ENCODE data around the gene STXBP5. TPM values are rescaled to one million over a fixed set of nuclear protein-coding genes. Genes with fewer than 3 reads are reported as not detected.

The STXBP5 gene
- polyA plus RNA-seq, 1 of the 3 experiments (the other 2 are of a cell fraction), result 9.9 TPM

GRCh38 chr6:147161253-147161973 lies 42.8 kb upstream of the STXBP5 start:
- H3K27me3 ChIP-seq (ENCODE audit: insufficient read depth), result no peaks in the 10 kb centered on the region
- H2AFZ ChIP-seq (ENCODE audit: low read depth), result no peak overlapping the region
- WGBS (ENCODE audit: low lambda C conversion rate), result 93% methylated on average over 4 of the region's 4 CpGs
- no peaks in the 10 kb centered on the region for H4K20me1 ChIP-seq (ENCODE audit: insufficient read depth)
- H3K36me3 ChIP-seq (replicated peaks in 1 of 2; ENCODE audit: control insufficient read depth in 1 of 2, insufficient read depth in 2 of 2, low read length in 1 of 2), result no peaks in the 10 kb centered on the region
- no peak overlapping the region for H3K9ac ChIP-seq
- H3K4me3 ChIP-seq (ENCODE audit: low read depth in 2 of 2, low read length in 1 of 2), result no peak overlapping the region
- no peak for DNase-seq
- peaks cover 0 to 1% of the 10 kb centered on the region in 2 experiments; a peak in 2 of 4 replicates for H3K4me1 ChIP-seq (ENCODE audit: control insufficient read depth in 1 of 2, insufficient read depth in 2 of 2, low read depth in 1 of 2, low read length in 1 of 2)
- TF ChIP-seq TEAD4 (IDR thresholded peaks at IDR 0.05; ENCODE audit: borderline replicate concordance, insufficient read depth) (no peak), RXRA (IDR thresholded peaks at IDR 0.05; ENCODE audit: borderline replicate concordance, low read depth) (no peak), ZBTB33 (IDR thresholded peaks at IDR 0.05; ENCODE audit: borderline replicate concordance, low read depth) (no peak), EP300 (IDR thresholded peaks at IDR 0.05; ENCODE audit: borderline replicate concordance in 1 of 2, low read depth in 1 of 2, low read length in 1 of 2) (no peak), ELF1 (IDR thresholded peaks at IDR 0.05) (no peak), CHD2 (IDR thresholded peaks at IDR 0.05; ENCODE audit: low read length, partially characterized antibody) (no peak), USF2 (IDR thresholded peaks at IDR 0.05; ENCODE audit: borderline replicate concordance, low read depth, low read length) (no peak), FOSL2 (IDR thresholded peaks at IDR 0.05; ENCODE audit: borderline replicate concordance, low read depth) (no peak), NRF1 (IDR thresholded peaks at IDR 0.05; ENCODE audit: low read depth, low read length) (no peak), USF1 (IDR thresholded peaks at IDR 0.05; ENCODE audit: borderline replicate concordance, low read depth) (no peak), FOXJ3 (CRISPR knock-in tag; IDR thresholded peaks at IDR 0.05) (no peak), MEF2A (IDR thresholded peaks at IDR 0.05; ENCODE audit: borderline replicate concordance, low read depth) (no peak), NFIC (IDR thresholded peaks at IDR 0.05; ENCODE audit: borderline replicate concordance) (no peak), GATA2 (CRISPR knock-in tag; IDR thresholded peaks at IDR 0.05) (no peak), FOXM1 (IDR thresholded peaks at IDR 0.05; ENCODE audit: low read depth) (no peak), TCF12 (IDR thresholded peaks at IDR 0.05) (no peak), RCOR1 (IDR thresholded peaks at IDR 0.05; ENCODE audit: low read length) (no peak), YY1 (IDR thresholded peaks at IDR 0.05; ENCODE audit: low read depth) (no peak)
- TF ChIP-seq, protein P1, sequence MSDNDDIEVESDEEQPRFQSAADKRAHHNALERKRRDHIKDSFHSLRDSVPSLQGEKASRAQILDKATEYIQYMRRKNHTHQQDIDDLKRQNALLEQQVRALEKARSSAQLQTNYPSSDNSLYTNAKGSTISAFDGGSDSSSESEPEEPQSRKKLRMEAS (IDR thresholded peaks at IDR 0.05; ENCODE audit: low read depth), result no peak
- CTCF ChIA-PET, result no interaction called here
- no peaks in the 10 kb centered on the region for H3K9me2 ChIP-seq
- POLR2A ChIA-PET, result no interaction called here
- H3K9me3 ChIP-seq, result no peaks in the 10 kb centered on the region
- no peaks in the 10 kb centered on the region for H3K79me2 ChIP-seq (ENCODE audit: insufficient read depth)
- H3K27ac ChIP-seq (ENCODE audit: low read depth in 2 of 2, low read length in 1 of 2), result peak overlapping the region in 1 of 2 experiments; percentile 79; a peak in 1 of 4 replicates
- peaks cover 11% of the 10 kb centered on the region for H3F3A ChIP-seq (replicated peaks; ENCODE audit: insufficient read depth)
- no peak overlapping the region for H3K4me2 ChIP-seq

Measured in SK-N-SH (cell line).